ENCODE data around the gene SLF1. TPM values are rescaled to one million over a fixed set of nuclear protein-coding genes. Genes with fewer than 3 reads are reported as not detected.

Gene SLF1
- total and polyA plus RNA-seq, 9 of the 15 experiments (the other 6 are each of a cell fraction or from before 2014, with no cell fraction given) = 9.8 to 31.1 (median 16.3) TPM

DNA sequence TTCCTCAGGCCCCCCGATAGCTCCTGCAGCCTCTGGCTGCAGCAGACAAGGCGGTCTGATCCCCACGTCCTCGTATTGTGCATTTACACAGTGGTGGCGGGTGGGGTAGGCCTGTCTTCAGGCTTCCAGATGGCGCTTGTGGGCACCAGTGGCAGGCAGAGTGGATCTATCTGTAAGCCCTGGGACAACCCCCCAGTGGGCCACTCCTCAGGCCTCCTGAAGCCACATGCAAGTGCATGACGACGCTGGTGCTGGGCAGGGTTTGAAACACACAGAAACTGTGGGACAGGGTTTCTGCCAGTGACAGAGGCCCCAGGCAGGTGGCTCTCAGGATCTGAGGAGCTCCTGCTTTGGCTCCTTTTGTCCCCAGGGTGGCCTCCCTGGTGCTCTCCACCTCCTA lies 42.0 kb downstream of the SLF1 start:
- Histone ChIP-seq H3K27me3 (ENCODE audit: control insufficient read depth in 2 of 2, insufficient read depth in 2 of 2, low read length in 2 of 2) (no peaks in the 10 kb centered on the region), H3K4me2 (ENCODE audit: insufficient read depth, low read length) (no peak overlapping the region), H3K4me3 (no peak overlapping the region), H3K79me2 (ENCODE audit: control insufficient read depth, insufficient read depth, low read length) (peaks cover 7% of the 10 kb centered on the region; the same call in 2 of the 3 replicates), H3K9me1 (ENCODE audit: control insufficient read depth, insufficient read depth, low read length) (no peaks in the 10 kb centered on the region), H3K9ac (ENCODE audit: insufficient read depth in 1 of 2, low read depth in 2 of 2, low read length in 2 of 2) (no peak overlapping the region), H3K4me1 (replicated peaks in 1 of 2; ENCODE audit: control insufficient read depth in 2 of 2, insufficient read depth in 2 of 2, low read length in 2 of 2) (no peaks in the 10 kb centered on the region), H3K27ac (ENCODE audit: extremely low read depth, low read depth, low read length) (no peak overlapping the region), H4K20me1 (replicated peaks; ENCODE audit: control insufficient read depth, insufficient read depth, low read length) (no peaks in the 10 kb centered on the region), H2AFZ (ENCODE audit: low read depth, low read length) (no peak overlapping the region), H3K36me3 (ENCODE audit: control insufficient read depth, insufficient read depth, low read length) (peaks cover 14% of the 10 kb centered on the region; the same call in 1 of the 3 replicates), H3K9me3 (replicated peaks; ENCODE audit: control insufficient read depth, insufficient read depth, low read depth, low read length) (peaks cover 10% of the 10 kb centered on the region)
- intact Hi-C loops (cut with micrococcal nuclease) (no loop called here), in situ Hi-C loops (cut with MboI) (no loop called here)
- FAIRE-seq (no peak), DNase-seq (ENCODE audit: extremely low read depth in 1 of 4, low spot score in 3 of 4) (no peak), ATAC-seq (no peak)
- CTCF ChIA-PET (ENCODE audit: low intra/inter-chr PET ratio) = no interaction called here
- 98% methylated on average over 8 of the region's 8 CpGs for WGBS (ENCODE audit: insufficient coverage, low coverage, missing lambda C conversion rate)
- POLR2A ChIA-PET = no interaction called here
- BruUV-seq (replicated peaks) = no TSS peak
- TF ChIP-seq KLF10 (CRISPR knock-in tag; IDR thresholded peaks at IDR 0.05) (no peak), SMARCA4 (IDR thresholded peaks at IDR 0.05) (no peak), ZNF280B (CRISPR knock-in tag; IDR thresholded peaks at IDR 0.05) (no peak), RNF2 (IDR thresholded peaks at IDR 0.05) (no peak), UBTF (IDR thresholded peaks at IDR 0.05; ENCODE audit: borderline replicate concordance in 1 of 2, low read depth in 2 of 2, low read length in 2 of 2) (no peak), CBFB (CRISPR knock-in tag; IDR thresholded peaks at IDR 0.05) (no peak), ZNF561 (CRISPR knock-in tag; conservative IDR thresholded peaks at IDR 0.05) (no peak), GTF3C2 (IDR thresholded peaks at IDR 0.05; ENCODE audit: borderline replicate concordance, extremely low read depth, insufficient read length) (no peak), ZNF165 (CRISPR knock-in tag; IDR thresholded peaks at IDR 0.05; ENCODE audit: borderline replicate concordance) (no peak), ZNF431 (CRISPR knock-in tag; IDR thresholded peaks at IDR 0.05) (no peak)

Measured in K562 (cell line).